Natural killer cell (primary cell): Measurements from ENCODE around the gene GALNT10. TPM values are rescaled to one million over a fixed set of nuclear protein-coding genes. Genes with fewer than 3 reads are reported as not detected.

ENCODE experiments used
- ATAC-seq, 3 donors: fragments of 150-1000 bp in 2 of 3; fragments of 200-7000 bp in 1 of 3; cut with Tn5 transposase; 1 replicate in 1 of 3; 2 replicates in 2 of 3; pipeline ENCODE4 v1.10.0; 2021; ENCODE audit warnings: mild to moderate bottlenecking in 2 of 3, moderate library complexity in 2 of 3
- DNase-seq, 2 donors: peaks; one replicate each; pipeline versions ENCODE4 v3.0.0 to v3.0.0-alpha.2; 2013 to 2021; ENCODE audit warnings: mixed read lengths in 1 of 2
- H3K27ac ChIP-seq: one replicate; pipeline ENCODE4 v1.5.1; 2013; ENCODE audit warnings: mild to moderate bottlenecking, low read length
- H3K27me3 ChIP-seq: one replicate; pipeline ENCODE4 v1.6.1; 2013; ENCODE audit warnings: low read length; ENCODE audit not compliant: control insufficient read depth, insufficient read depth
- H3K36me3 ChIP-seq: one replicate; pipeline ENCODE4 v1.6.1; 2013; ENCODE audit warnings: low read length; ENCODE audit not compliant: control insufficient read depth, insufficient read depth
- H3K4me1 ChIP-seq: one replicate; pipeline ENCODE4 v1.6.1; 2013; ENCODE audit warnings: low read length; ENCODE audit not compliant: control insufficient read depth, insufficient read depth
- H3K4me3 ChIP-seq: one replicate; pipeline ENCODE4 v1.5.1; 2013; ENCODE audit warnings: low read length
- H3K9me3 ChIP-seq: one replicate; pipeline ENCODE4 v1.6.1; 2013; ENCODE audit warnings: low read length; ENCODE audit not compliant: control insufficient read depth, insufficient read depth
- H3K27ac Mint-ChIP-seq, 2 donors: one replicate each; pipeline ENCODE4 v1.8.0; 2022; ENCODE audit warnings: mild to moderate bottlenecking in 2 of 2, mixed read lengths in 2 of 2, moderate library complexity in 1 of 2
- H3K27me3 Mint-ChIP-seq, 2 donors: one replicate each; pipeline ENCODE4 v1.8.0; 2022; ENCODE audit warnings: low read depth in 2 of 2, mixed read lengths in 2 of 2
- H3K36me3 Mint-ChIP-seq: one replicate; pipeline ENCODE4 v1.8.0; 2022; ENCODE audit warnings: mixed read lengths
- H3K4me1 Mint-ChIP-seq, 2 donors: one replicate each; pipeline ENCODE4 v1.8.0; 2022; ENCODE audit warnings: mixed read lengths in 2 of 2
- H3K4me3 Mint-ChIP-seq: one replicate; pipeline ENCODE4 v1.8.0; 2022; ENCODE audit warnings: mild to moderate bottlenecking, moderate library complexity, mixed read lengths
- H3K9me3 Mint-ChIP-seq, 2 donors: one replicate each; pipeline ENCODE4 v1.8.0; 2022; ENCODE audit warnings: mixed read lengths in 2 of 2
- CTCF ChIP-seq: fragments of 200-600 bp; IDR thresholded peaks from one replicate; pipeline ENCODE4 v1.8.0; 2022; ENCODE audit warnings: antibody characterized with exemption
- WGBS: methylation state at CpG from one replicate; pipeline ENCODE4 v1.1.7; 2013; ENCODE audit warnings: missing lambda C conversion rate; ENCODE audit not compliant: insufficient coverage; 5-methylcytosine and 5-hydroxymethylcytosine counted together
- intact Hi-C: fragments of 100-400 bp; cut with micrococcal nuclease; formaldehyde crosslinking; loops from one replicate; pipeline ENCODE4 v1.14.2; 2022
- total RNA-seq, 4 donors: library from RNA; stranded (reverse); fragments of 120-200 nt in 1 of 4; gene quantifications; one replicate each; pipeline versions ENCODE4 v1.2.3 to v1.2.4, GENCODE V29; 2013 to 2022

GALNT10 gene
- total RNA-seq, 3 donors from 2014 or later (not counting 1 experiment from before 2014, with no cell fraction given), result 77.0 to 92.6 (median 77.6) TPM

DNA sequence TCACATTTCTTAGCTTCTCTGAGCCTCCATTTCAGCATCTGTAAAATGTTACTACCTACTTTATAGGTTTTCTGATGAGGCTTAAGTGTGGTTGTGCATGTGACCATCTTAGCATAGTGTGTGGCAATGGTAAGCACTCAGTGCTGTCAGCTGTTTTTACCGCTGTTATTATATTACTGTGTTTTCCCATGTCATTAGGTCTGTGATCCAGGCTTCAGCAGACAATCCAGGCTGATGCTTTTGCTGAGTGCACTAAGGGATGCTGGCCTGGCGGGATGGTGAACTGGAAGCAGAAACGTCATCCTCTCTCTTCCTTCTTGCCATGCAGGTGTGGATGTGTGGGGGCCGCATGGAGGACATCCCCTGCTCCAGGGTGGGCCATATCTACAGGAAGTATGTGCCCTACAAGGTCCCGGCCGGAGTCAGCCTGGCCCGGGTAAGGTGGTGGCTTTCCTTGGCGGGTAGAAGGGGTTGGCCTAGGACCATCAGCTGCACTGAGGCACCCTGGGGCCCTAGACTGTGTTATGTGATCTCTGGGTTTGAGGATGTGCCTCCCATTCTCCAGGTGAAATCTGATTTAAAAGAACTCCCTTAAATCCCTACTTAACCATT, 213.3 kb downstream of the GALNT10 start:
- peaks cover 13 to 25% of the 10 kb centered on the region in 2 donors for H3K4me1 Mint-ChIP-seq
- no peak for TF ChIP-seq CTCF
- peak overlapping the region in 1 of 2 donors; percentile 45 for H3K27ac Mint-ChIP-seq
- Histone ChIP-seq H3K27ac (no peak overlapping the region), H3K4me1 (peaks cover 9% of the 10 kb centered on the region), H3K27me3 (no peaks in the 10 kb centered on the region), H3K4me3 (no peak overlapping the region), H3K36me3 (peaks cover 4% of the 10 kb centered on the region), H3K9me3 (no peaks in the 10 kb centered on the region)
- H3K27me3 Mint-ChIP-seq, result no peaks in the 10 kb centered on the region
- H3K9me3 Mint-ChIP-seq, result no peaks in the 10 kb centered on the region
- no peak overlapping the region for H3K4me3 Mint-ChIP-seq
- no peak for ATAC-seq
- DNase-seq, result no peak
- intact Hi-C loops, result loop anchor here (10.0 kb wide), 1 partner anchor 219 kb away; no protein-coding TSS in a partner anchor
- H3K36me3 Mint-ChIP-seq, result no peaks in the 10 kb centered on the region
- WGBS, result 85% methylated on average over 5 of the region's 8 CpGs

DNA sequence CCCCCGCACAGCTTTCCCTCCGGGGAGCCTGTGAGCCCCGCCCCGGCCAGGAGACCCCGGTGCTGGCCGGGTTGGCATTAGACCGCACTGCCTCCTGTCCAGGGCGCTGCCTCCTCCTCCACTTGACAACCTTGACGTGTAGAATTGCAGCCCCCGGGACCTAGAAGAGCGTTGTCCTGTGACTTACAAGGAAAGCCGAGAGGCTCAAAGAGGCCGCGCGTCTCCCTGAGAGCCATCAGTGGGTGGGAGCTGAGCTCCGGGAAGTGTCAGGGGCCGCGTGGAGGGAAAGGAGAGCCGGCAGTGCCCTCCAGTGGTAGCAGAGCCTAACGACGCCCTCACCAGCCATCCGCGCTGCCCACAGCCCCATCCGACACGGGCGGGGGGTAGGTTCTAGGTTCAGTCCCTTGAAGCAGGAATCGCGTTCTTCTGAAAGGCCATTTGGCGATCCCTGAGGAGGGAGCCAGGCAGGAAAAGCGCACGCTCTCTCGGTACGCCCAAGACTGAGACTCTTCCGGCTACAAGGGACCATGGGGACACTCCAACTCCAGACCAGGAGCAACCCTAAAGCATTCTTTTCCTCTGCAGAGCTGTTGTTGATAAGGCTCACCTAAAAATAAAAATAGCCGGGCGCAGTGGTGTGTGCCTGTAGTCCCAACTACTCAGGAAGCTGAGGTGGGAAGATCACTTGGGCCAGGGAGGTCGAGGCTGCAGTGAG, 214.7 kb downstream of the GALNT10 start:
- peak; percentile 93 to 100 (median 99) for ATAC-seq
- Mint-ChIP-seq H3K27ac (peak overlapping the region; percentile 45 to 78), H3K27me3 (no peaks in the 10 kb centered on the region), H3K36me3 (no peaks in the 10 kb centered on the region), H3K4me1 (peaks cover 13 to 25% of the 10 kb centered on the region in 2 donors), H3K4me3 (peak overlapping the region; percentile 32), H3K9me3 (no peaks in the 10 kb centered on the region)
- Histone ChIP-seq H3K4me3 (no peak overlapping the region), H3K9me3 (no peaks in the 10 kb centered on the region), H3K27me3 (no peaks in the 10 kb centered on the region), H3K36me3 (peaks cover 11% of the 10 kb centered on the region), H3K4me1 (peaks cover 9% of the 10 kb centered on the region), H3K27ac (no peak overlapping the region)
- WGBS, result 8% methylated on average over 37 of the region's 37 CpGs
- intact Hi-C loops, result loop anchor here (1.0 to 10.0 kb wide), 3 partner anchors 220 to 431 kb away; no protein-coding TSS in a partner anchor
- TF ChIP-seq CTCF, result peak; percentile 85
- DNase-seq, result peak; percentile 68 to 83

DNA sequence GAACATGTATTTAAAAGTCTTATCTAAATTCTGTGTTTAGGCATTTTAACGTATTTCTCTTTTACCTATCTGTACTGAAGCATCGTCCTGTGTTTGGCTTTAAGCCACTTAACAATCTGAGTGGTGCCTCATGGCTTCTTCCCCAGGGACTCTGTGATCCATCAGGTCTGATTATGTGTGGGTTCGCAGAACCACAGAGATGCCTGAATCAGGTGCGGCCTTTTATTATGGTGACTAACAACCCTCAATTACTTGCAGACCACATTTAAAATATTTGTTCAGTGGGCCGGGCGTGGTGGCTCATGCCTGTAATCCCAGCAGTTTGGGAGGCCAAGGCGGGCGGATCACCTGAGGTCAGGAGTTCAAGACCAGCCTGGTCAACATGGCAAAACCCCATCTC, 215.7 kb downstream of the GALNT10 start:
- over 99% methylated on average over 8 of the region's 8 CpGs for WGBS
- H3K36me3 ChIP-seq, result peaks cover 16% of the 10 kb centered on the region
- H3K9me3 ChIP-seq, result no peaks in the 10 kb centered on the region
- ATAC-seq (no peak), DNase-seq (no peak)
- Mint-ChIP-seq H3K27ac (no peak overlapping the region), H3K36me3 (no peaks in the 10 kb centered on the region), H3K4me3 (peak overlapping the region; percentile 31), H3K27me3 (no peaks in the 10 kb centered on the region), H3K4me1 (peaks cover 13 to 18% of the 10 kb centered on the region in 2 donors), H3K9me3 (no peaks in the 10 kb centered on the region)
- intact Hi-C loops, result loop anchor here (10.0 kb wide), 1 partner anchor 221 kb away; no protein-coding TSS in a partner anchor
- peaks cover 9% of the 10 kb centered on the region for H3K4me1 ChIP-seq
- H3K27me3 ChIP-seq, result no peaks in the 10 kb centered on the region
- no peak overlapping the region for H3K27ac ChIP-seq
- no peak for TF ChIP-seq CTCF
- H3K4me3 ChIP-seq, result no peak overlapping the region
